Activated CD4-positive, alpha-beta T cell treated with anti-CD3 and anti-CD28 coated beads for 36 hours (primary cell): ENCODE data around the gene ATP23. TPM values are rescaled to one million over a fixed set of nuclear protein-coding genes. Genes with fewer than 3 reads are reported as not detected.

Source experiments
- ATAC-seq: fragments of 200-7000 bp; cut with Tn5 transposase; one replicate; pipeline ENCODE4 v1.10.0; 2021; ENCODE audit warnings: mild to moderate bottlenecking, moderate library complexity
- CTCF ChIA-PET: fragments of 350-600 bp; sonication (Branson Sonifier 250); formaldehyde crosslinking; loops from one replicate; lab custom pipeline; 2021; ENCODE audit warnings: antibody characterized with exemption; lab: Charles Lee
- POLR2A ChIA-PET: fragments of 350-600 bp; sonication (Branson Sonifier 250); formaldehyde crosslinking; loops from one replicate; lab custom pipeline; 2021; ENCODE audit warnings: antibody characterized with exemption, inconsistent platforms; lab: Charles Lee
- DNase-seq: peaks from one replicate; pipeline ENCODE4 v3.0.0-alpha.2; 2020
- H3K27ac Mint-ChIP-seq: one replicate; pipeline ENCODE4 v1.8.0; 2021; ENCODE audit warnings: mixed read lengths
- H3K27me3 Mint-ChIP-seq: one replicate; pipeline ENCODE4 v1.8.0; 2021; ENCODE audit warnings: mixed read lengths
- H3K36me3 Mint-ChIP-seq: one replicate; pipeline ENCODE4 v1.8.0; 2021; ENCODE audit warnings: low read depth, mixed read lengths
- H3K4me1 Mint-ChIP-seq: one replicate; pipeline ENCODE4 v1.8.0; 2021; ENCODE audit warnings: mixed read lengths
- H3K4me3 Mint-ChIP-seq: one replicate; pipeline ENCODE4 v1.8.0; 2021; ENCODE audit warnings: mild to moderate bottlenecking, moderate library complexity, mixed read lengths
- H3K9me3 Mint-ChIP-seq: one replicate; pipeline ENCODE4 v1.8.0; 2021; ENCODE audit warnings: low read depth, mixed read lengths
- intact Hi-C, 2 experiments: fragments of 100-400 bp; cut with DNase I in 1 of 2; cut with micrococcal nuclease in 1 of 2; formaldehyde crosslinking; loops; one replicate each; pipeline versions ENCODE4 v1.14.2 to v1.15.1; 2022 to 2024; cut with DNase I, micrococcal nuclease
- total RNA-seq, 2 experiments: library from RNA; stranded (reverse); gene quantifications; one replicate each; pipeline ENCODE4 v1.2.3, GENCODE V29; 2021

Gene ATP23
- total RNA-seq, 2 experiments from 2014 or later = 17.8 to 17.9 TPM

DNA sequence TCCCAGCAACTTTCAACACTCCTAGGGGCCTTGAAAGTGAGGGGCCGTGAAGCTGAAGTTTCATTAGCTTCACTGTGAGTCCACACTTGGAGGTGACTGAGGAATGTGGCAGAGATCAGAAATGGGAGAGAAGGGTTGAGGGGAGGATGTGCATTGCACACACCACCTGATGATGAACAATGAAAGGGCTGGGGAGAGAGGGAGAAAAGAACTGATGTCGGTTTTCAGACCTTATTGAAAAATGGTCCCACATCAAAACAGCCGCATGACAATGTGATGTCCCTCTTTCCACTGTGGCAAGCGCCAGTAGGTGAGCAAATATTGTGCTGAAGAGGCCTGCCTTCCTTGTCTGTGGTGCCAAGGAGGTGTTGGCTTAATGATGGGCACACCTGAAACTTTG is 32.3 kb upstream of the ATP23 start:
- DNase-seq (no peak), ATAC-seq (no peak)
- H3K27me3 Mint-ChIP-seq = peaks cover 7% of the 10 kb centered on the region
- H3K36me3 Mint-ChIP-seq = no peaks in the 10 kb centered on the region
- H3K4me3 Mint-ChIP-seq = no peak overlapping the region
- H3K4me1 Mint-ChIP-seq = peaks cover 3% of the 10 kb centered on the region
- intact Hi-C loops = no loop called here
- CTCF ChIA-PET = interaction anchor here (0.7 to 6.7 kb wide), 8 partner anchors 31 to 152 kb away, joined by 3 to 45 read pairs (median 4); no protein-coding TSS in a partner anchor
- no peak overlapping the region for H3K27ac Mint-ChIP-seq
- H3K9me3 Mint-ChIP-seq = no peaks in the 10 kb centered on the region
- POLR2A ChIA-PET = no interaction called here

DNA sequence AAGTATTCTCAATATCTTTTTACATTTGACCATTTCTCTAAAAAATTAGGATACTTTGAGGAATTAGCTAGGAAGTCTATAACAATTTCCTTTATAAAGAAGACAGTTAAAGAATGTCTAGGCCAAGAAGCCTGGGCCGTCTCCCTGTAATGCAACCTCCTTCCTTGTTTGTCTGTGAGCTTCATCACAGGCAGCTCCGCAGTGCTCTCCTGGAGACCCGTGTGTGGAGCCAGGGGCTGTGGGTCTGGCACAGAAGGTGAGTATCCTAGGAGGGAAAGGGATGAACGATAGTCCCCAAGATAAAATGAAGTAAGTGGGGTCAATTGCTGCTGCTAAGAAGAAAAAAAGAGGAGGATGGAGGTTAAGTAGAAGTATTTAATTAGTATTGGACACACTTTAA is 31.8 kb upstream of the ATP23 start:
- Mint-ChIP-seq H3K4me1 (peaks cover 3% of the 10 kb centered on the region), H3K4me3 (no peak overlapping the region), H3K27ac (no peak overlapping the region), H3K9me3 (no peaks in the 10 kb centered on the region), H3K36me3 (no peaks in the 10 kb centered on the region), H3K27me3 (peaks cover 7% of the 10 kb centered on the region)
- POLR2A ChIA-PET = no interaction called here
- CTCF ChIA-PET = interaction anchor here (1.0 kb wide), 1 partner anchor 71 kb away, joined by 3 read pairs; no protein-coding TSS in a partner anchor
- DNase-seq = no peak
- ATAC-seq = no peak
- intact Hi-C loops = no loop called here

DNA sequence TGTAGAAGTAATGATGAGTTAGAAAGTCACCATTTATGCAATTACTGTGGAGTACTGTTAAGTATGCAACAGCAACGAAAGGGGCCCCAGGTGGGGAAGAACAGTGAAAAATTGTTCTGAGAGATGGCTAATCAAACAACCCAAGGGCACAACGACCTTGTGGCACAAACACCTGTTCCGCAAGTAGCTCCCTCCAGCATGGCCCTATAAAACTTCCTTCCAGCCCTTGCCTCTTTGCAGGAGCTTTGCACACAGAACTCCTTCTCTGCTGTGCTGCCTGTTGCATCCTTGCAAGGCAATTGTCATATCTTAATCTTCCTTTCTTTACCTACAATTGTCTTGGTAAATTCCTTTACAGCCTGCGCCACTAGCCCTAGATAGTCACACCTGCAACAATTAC is 23.2 kb upstream of the ATP23 start:
- no peaks in the 10 kb centered on the region for H3K36me3 Mint-ChIP-seq
- no peaks in the 10 kb centered on the region for H3K4me1 Mint-ChIP-seq
- intact Hi-C loops = no loop called here
- no peaks in the 10 kb centered on the region for H3K27me3 Mint-ChIP-seq
- CTCF ChIA-PET = interaction anchor here (0.6 to 1.0 kb wide), 2 partner anchors 93 to 768 kb away, joined by 3 to 4 read pairs; no protein-coding TSS in a partner anchor
- DNase-seq = no peak
- ATAC-seq = no peak
- H3K9me3 Mint-ChIP-seq = no peaks in the 10 kb centered on the region
- POLR2A ChIA-PET = interaction anchor here (0.6 kb wide), 1 partner anchor 9 kb away, joined by 6 read pairs; no protein-coding TSS in a partner anchor
- H3K4me3 Mint-ChIP-seq = no peak overlapping the region
- H3K27ac Mint-ChIP-seq = no peak overlapping the region

DNA sequence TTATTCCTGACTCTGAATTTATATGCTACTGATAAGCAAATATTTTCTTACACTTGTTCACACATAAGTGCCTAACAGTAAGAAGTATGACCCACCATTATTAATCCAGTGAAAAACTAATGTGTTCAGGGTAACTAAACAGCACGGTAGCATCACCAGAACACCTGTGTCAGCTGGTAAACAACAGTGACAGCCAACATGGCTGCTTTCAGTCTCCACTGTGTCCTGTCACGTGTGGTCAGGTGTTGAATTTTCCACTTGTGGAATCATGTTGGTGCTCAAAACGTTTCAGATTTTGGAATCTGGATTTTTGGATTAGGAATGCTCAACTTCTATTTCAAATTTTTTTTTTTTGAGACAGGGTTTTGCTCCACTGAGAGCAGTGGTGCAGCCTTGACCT is 14.3 kb upstream of the ATP23 start:
- Mint-ChIP-seq H3K9me3 (no peaks in the 10 kb centered on the region), H3K27ac (no peak overlapping the region), H3K36me3 (peaks cover 3% of the 10 kb centered on the region), H3K27me3 (no peaks in the 10 kb centered on the region), H3K4me3 (no peak overlapping the region), H3K4me1 (no peaks in the 10 kb centered on the region)
- CTCF ChIA-PET = no interaction called here
- intact Hi-C loops = no loop called here
- DNase-seq = no peak
- no peak for ATAC-seq
- POLR2A ChIA-PET = interaction anchor here (0.7 kb wide), 1 partner anchor 9 kb away, joined by 6 read pairs; no protein-coding TSS in a partner anchor

DNA sequence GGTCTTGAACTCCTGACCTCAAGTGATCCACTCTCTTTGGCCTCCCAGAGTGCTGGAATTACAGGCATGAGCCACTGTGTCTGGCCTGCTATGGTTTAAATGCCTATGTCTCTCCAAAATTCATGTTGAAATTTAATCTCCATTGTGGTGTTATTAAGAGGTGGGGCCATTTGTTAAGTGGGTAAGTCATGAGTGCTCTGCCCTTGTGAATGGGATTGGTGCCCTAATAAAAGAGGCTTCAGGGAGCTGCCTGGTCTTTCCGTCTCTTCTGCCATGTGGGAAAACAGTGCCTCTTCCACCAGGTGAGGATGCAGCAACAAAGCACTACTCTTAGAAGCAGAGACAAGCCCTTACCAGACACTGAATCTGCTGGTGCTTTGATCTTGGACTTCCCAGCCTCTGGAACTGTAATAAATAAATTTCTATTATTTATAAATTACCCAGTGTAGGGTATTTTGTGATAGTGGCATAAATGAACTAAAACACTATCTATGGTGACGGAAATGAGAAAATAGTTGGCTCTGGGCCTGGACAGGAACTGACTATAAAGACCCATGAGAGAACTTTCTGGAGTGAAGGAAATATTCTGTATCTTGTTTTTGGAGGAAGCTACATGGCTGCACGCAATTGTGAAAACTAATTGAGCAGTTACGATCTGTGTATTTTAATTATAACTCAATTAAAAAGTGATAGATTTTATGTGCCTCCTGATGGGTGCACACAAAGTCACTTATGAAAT is 12.1 kb upstream of the ATP23 start:
- no peaks in the 10 kb centered on the region for H3K27me3 Mint-ChIP-seq
- ATAC-seq = no peak

DNA sequence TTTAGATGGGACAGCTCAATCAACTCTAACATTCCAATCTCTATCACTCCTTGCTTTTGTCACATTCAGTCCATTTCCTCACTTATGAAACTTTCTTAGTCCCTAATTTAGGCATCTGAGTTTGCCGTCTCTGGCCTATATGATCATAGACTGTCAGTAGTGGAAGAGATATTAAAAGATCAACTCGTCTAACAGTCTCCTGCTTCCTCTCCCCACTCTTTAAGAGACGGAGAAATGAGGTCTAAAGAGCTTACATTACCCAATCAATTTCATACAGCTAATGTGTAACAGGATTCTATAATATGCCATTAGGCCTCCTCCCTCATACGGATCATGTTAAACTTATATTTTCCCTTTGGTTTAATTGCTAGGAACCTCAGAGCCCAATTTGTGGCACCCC is 6.5 kb upstream of the ATP23 start:
- Mint-ChIP-seq H3K4me3 (peak overlapping the region; percentile 95), H3K9me3 (no peaks in the 10 kb centered on the region), H3K36me3 (peaks cover 10% of the 10 kb centered on the region), H3K27me3 (no peaks in the 10 kb centered on the region), H3K27ac (peak overlapping the region; percentile 97), H3K4me1 (peaks cover 21% of the 10 kb centered on the region)
- CTCF ChIA-PET = interaction anchor here (0.6 to 0.9 kb wide), 2 partner anchors 48 to 151 kb away, joined by 3 to 4 read pairs; no protein-coding TSS in a partner anchor
- DNase-seq (no peak), ATAC-seq (no peak)
- POLR2A ChIA-PET = no interaction called here
- intact Hi-C loops = loop anchor here (2.0 kb wide), 2 partner anchors 30 to 36 kb away; no protein-coding TSS in a partner anchor

More for the DNA sequence above, 12.1 kb upstream of the ATP23 start:
- no peak overlapping the region for H3K27ac Mint-ChIP-seq
- no peak overlapping the region for H3K4me3 Mint-ChIP-seq
- no peaks in the 10 kb centered on the region for H3K9me3 Mint-ChIP-seq
- ChIA-PET POLR2A (no interaction called here), CTCF (no interaction called here)
- intact Hi-C loops = no loop called here
- peaks cover 10% of the 10 kb centered on the region for H3K36me3 Mint-ChIP-seq
- H3K4me1 Mint-ChIP-seq = peaks cover 1% of the 10 kb centered on the region
- DNase-seq = no peak

DNA sequence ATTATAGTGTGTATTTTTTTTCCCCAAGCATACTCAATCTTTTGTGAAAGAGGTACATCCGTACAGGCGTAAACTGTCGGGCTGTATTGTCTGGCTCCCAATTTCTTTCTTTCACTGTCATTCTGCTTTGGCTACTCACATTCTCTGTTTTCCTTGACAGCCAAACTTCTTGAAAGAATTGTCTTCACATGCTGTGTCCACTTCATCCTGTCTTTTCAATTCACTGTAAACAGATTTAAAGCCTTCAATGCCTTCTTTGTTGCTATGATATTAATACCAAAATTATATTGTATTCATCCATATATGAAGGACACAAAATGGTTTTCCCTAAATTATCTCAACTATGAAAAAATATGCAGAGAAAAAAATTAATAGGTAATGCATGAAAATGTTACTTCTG is 6.0 kb upstream of the ATP23 start:
- Mint-ChIP-seq H3K27ac (peak overlapping the region; percentile 97), H3K4me3 (peak overlapping the region; percentile 95), H3K27me3 (no peaks in the 10 kb centered on the region), H3K9me3 (no peaks in the 10 kb centered on the region), H3K36me3 (peaks cover 10% of the 10 kb centered on the region), H3K4me1 (peaks cover 23% of the 10 kb centered on the region)
- CTCF ChIA-PET = interaction anchor here (0.9 to 1.4 kb wide), 2 partner anchors 152 to 178 kb away, joined by 4 to 7 read pairs; no protein-coding TSS in a partner anchor
- ATAC-seq = no peak
- DNase-seq = no peak
- POLR2A ChIA-PET = no interaction called here
- intact Hi-C loops = loop anchor here (2.0 kb wide), 2 partner anchors 31 to 37 kb away; no protein-coding TSS in a partner anchor

DNA sequence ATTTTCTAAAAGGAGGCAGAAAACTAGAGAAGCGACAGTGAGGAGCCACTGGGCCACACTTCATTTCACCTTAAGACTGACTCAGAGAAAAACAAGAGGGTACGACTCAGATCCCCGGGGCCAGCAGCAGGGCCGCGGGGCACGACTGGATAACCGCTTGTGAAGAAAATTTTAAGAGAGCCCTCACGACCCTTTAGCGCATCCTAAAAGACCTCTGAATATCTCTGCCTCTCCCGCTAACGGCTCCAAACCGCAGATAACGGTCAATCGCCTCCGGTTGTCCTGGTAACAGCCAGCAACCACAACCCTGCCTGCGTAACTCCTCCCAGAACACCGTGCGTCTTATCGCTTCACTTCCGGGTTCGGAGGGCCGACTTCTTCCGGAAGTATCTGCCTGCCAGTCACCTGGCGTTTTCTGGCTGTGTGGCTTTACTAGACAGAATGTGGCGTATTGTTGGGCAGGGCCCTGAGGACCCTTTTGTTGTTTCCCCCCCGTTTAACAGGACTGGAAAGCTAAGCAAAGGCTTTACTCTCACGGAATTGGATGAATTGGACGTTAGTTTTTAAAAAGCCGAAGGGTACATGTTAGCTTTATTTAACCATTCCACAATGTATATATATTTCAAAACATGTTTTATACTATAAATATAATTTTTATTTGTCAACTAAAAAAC is 5.4 kb upstream of the ATP23 start:
- Mint-ChIP-seq H3K27me3 (no peaks in the 10 kb centered on the region), H3K9me3 (no peaks in the 10 kb centered on the region), H3K4me1 (peaks cover 29% of the 10 kb centered on the region), H3K4me3 (peak overlapping the region; percentile 95), H3K36me3 (peaks cover 10% of the 10 kb centered on the region), H3K27ac (peak overlapping the region; percentile 97)
- ATAC-seq = peak; percentile 92
- POLR2A ChIA-PET = no interaction called here
- intact Hi-C loops = loop anchor here (1.0 to 2.0 kb wide), 3 partner anchors 31 to 90 kb away; partner anchors contain the start of gene CTDSP2 (in 1 of the 2)
- peak; percentile 95 for DNase-seq
- CTCF ChIA-PET = interaction anchor here (0.6 to 1.4 kb wide), 4 partner anchors 19 to 306 kb away, joined by 3 to 7 read pairs (median 4); partner anchors contain the start of gene TSFM

DNA sequence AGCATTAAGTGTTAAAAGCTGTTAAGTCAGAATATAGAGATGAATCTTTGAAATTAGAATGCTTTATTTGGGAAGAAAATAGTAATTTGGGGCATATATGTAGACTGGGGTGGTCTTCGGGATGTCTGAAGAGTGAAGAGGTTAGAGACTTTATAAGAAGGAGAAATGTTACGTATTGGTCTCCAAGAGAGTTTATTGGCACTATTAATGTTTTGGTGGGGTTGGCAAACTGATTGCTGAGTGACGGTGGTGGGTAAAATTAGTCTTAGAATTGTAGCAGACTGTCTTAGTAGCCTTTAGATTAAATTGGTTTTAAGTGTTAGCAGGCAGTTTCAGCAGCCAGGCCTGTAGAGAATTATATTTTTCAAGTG is 4.9 kb upstream of the ATP23 start:
- DNase-seq (no peak), ATAC-seq (no peak)
- H3K4me3 Mint-ChIP-seq = peak overlapping the region; percentile 95
- peaks cover 30% of the 10 kb centered on the region for H3K4me1 Mint-ChIP-seq
- H3K36me3 Mint-ChIP-seq = peaks cover 8% of the 10 kb centered on the region
- peak overlapping the region; percentile 94 for H3K27ac Mint-ChIP-seq
- POLR2A ChIA-PET = no interaction called here
- CTCF ChIA-PET = interaction anchor here (0.6 to 1.4 kb wide), 4 partner anchors 18 to 307 kb away, joined by 3 to 7 read pairs (median 4); partner anchors contain the start of gene TSFM
- H3K9me3 Mint-ChIP-seq = no peaks in the 10 kb centered on the region
- intact Hi-C loops = loop anchor here in 1 of 2 experiments (1.0 kb wide), 1 partner anchor 90 kb away; the partner anchor contains the start of gene CTDSP2
- no peaks in the 10 kb centered on the region for H3K27me3 Mint-ChIP-seq

DNA sequence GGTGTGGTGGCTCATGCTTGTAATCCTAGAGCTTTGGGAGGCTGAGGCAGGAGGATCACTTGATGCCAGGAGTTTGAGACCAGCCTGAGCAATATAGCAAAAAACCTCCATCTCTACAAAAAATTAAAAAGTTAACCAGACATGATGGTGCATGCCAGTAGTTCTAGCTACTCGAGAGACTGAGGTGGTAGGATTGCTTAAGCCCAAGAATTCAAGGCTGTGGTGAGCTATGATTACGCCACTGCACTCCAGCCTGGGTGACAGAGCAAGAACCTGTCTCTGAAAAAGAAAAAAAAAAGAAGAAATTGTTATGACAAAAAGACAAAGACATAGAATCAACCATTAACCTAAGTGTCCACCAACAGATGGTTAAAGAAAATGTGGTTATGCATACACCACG is 2.1 kb upstream of the ATP23 start:
- intact Hi-C loops = no loop called here
- Mint-ChIP-seq H3K9me3 (no peaks in the 10 kb centered on the region), H3K36me3 (peaks cover under 1% of the 10 kb centered on the region), H3K27me3 (no peaks in the 10 kb centered on the region), H3K4me3 (no peak overlapping the region), H3K27ac (no peak overlapping the region), H3K4me1 (peaks cover 49% of the 10 kb centered on the region)
- ATAC-seq (no peak), DNase-seq (no peak)
- ChIA-PET CTCF (no interaction called here), POLR2A (no interaction called here)
